Endometrial microvascular endothelial cells (primary cell): Measurements from ENCODE around the gene LRRN4. TPM values are rescaled to one million over a fixed set of nuclear protein-coding genes. Genes with fewer than 3 reads are reported as not detected.
"Not testable (repeated sequence)": the region's sequence is repeated elsewhere in the genome, so short reads cannot be mapped to it uniquely, and the experiment has no call there.

Source experiments
- in situ Hi-C: cut with HindIII; loops from 2 replicates; pipeline ENCODE4 v1.10.0; 2017; ENCODE audit warnings: low sequenced_read_pairs, low pct_unique_long_range_greater_than_20kb; ENCODE audit errors: inconsistent ontology term
- total RNA-seq: library from RNA; depleted of rRNA; stranded (reverse); fragments of >200 nt; gene quantifications from one replicate; pipeline ENCODE4 v1.2.3, GENCODE V29; 2015; ENCODE audit errors: inconsistent ontology term

LRRN4 gene
- total RNA-seq, 1 donor from 2014 or later: not detected

GRCh38 chr20:6038256-6038655 lies 15.6 kb downstream of the LRRN4 start:
- in situ Hi-C loops: no loop called here

- in situ Hi-C loops: no loop called here
Measured at GRCh38 chr20:6037082-6037481, 16.8 kb downstream of the LRRN4 start.

- in situ Hi-C loops: no loop called here
Measured at GRCh38 chr20:6036213-6036612, 17.6 kb downstream of the LRRN4 start.

GRCh38 chr20:6034134-6034969 lies 19.5 kb downstream of the LRRN4 start:
- in situ Hi-C loops: no loop called here

- in situ Hi-C loops: not testable (repeated sequence)
Measured at GRCh38 chr20:6032907-6033306, 21.0 kb downstream of the LRRN4 start.

- in situ Hi-C loops: no loop called here
Measured at GRCh38 chr20:6030453-6031080, 23.3 kb downstream of the LRRN4 start.

GRCh38 chr20:6029538-6029937 lies 24.3 kb downstream of the LRRN4 start:
- in situ Hi-C loops: no loop called here

GRCh38 chr20:6028818-6029217 lies 25.0 kb downstream of the LRRN4 start:
- in situ Hi-C loops: no loop called here

- in situ Hi-C loops: no loop called here
Measured at GRCh38 chr20:6026051-6026450, 27.8 kb downstream of the LRRN4 start.

GRCh38 chr20:6024768-6025167 lies 29.1 kb downstream of the LRRN4 start:
- in situ Hi-C loops: no loop called here

- in situ Hi-C loops: no loop called here
Measured at GRCh38 chr20:6017880-6018279, 36.0 kb downstream of the LRRN4 start.

- in situ Hi-C loops: no loop called here
Measured at GRCh38 chr20:6017467-6017866, 36.4 kb downstream of the LRRN4 start.

- in situ Hi-C loops: no loop called here
Measured at GRCh38 chr20:6014957-6015356, 38.9 kb downstream of the LRRN4 start.

GRCh38 chr20:6014017-6014416 lies 39.8 kb downstream of the LRRN4 start:
- in situ Hi-C loops: no loop called here

GRCh38 chr20:6012179-6012578 lies 41.7 kb downstream of the LRRN4 start:
- in situ Hi-C loops: no loop called here

- in situ Hi-C loops: no loop called here
Measured at GRCh38 chr20:6008254-6008653, 45.6 kb downstream of the LRRN4 start.

- in situ Hi-C loops: no loop called here
Measured at GRCh38 chr20:6007529-6008103, 46.2 kb downstream of the LRRN4 start.

GRCh38 chr20:6007094-6007528 lies 46.7 kb downstream of the LRRN4 start:
- in situ Hi-C loops: no loop called here

GRCh38 chr20:6006603-6006949 lies 47.3 kb downstream of the LRRN4 start:
- in situ Hi-C loops: no loop called here

- in situ Hi-C loops: no loop called here
Measured at GRCh38 chr20:6000871-6001270, 53.0 kb downstream of the LRRN4 start.
